ENCODE measurements around the gene RNF169. TPM values are rescaled to one million over a fixed set of nuclear protein-coding genes. Genes with fewer than 3 reads are reported as not detected.

Gene RNF169
- total and polyA plus RNA-seq, 2 experiments from 2014 or later = 0.78 to 16.5 TPM

GRCh38 chr11:74751303-74751702 lies 2.7 kb downstream of the RNF169 start (continued):
- TF ChIP-seq, protein P1, sequence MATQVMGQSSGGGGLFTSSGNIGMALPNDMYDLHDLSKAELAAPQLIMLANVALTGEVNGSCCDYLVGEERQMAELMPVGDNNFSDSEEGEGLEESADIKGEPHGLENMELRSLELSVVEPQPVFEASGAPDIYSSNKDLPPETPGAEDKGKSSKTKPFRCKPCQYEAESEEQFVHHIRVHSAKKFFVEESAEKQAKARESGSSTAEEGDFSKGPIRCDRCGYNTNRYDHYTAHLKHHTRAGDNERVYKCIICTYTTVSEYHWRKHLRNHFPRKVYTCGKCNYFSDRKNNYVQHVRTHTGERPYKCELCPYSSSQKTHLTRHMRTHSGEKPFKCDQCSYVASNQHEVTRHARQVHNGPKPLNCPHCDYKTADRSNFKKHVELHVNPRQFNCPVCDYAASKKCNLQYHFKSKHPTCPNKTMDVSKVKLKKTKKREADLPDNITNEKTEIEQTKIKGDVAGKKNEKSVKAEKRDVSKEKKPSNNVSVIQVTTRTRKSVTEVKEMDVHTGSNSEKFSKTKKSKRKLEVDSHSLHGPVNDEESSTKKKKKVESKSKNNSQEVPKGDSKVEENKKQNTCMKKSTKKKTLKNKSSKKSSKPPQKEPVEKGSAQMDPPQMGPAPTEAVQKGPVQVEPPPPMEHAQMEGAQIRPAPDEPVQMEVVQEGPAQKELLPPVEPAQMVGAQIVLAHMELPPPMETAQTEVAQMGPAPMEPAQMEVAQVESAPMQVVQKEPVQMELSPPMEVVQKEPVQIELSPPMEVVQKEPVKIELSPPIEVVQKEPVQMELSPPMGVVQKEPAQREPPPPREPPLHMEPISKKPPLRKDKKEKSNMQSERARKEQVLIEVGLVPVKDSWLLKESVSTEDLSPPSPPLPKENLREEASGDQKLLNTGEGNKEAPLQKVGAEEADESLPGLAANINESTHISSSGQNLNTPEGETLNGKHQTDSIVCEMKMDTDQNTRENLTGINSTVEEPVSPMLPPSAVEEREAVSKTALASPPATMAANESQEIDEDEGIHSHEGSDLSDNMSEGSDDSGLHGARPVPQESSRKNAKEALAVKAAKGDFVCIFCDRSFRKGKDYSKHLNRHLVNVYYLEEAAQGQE (IDR thresholded peaks at IDR 0.05; ENCODE audit: unreplicated experiment) = no peak

DNA sequence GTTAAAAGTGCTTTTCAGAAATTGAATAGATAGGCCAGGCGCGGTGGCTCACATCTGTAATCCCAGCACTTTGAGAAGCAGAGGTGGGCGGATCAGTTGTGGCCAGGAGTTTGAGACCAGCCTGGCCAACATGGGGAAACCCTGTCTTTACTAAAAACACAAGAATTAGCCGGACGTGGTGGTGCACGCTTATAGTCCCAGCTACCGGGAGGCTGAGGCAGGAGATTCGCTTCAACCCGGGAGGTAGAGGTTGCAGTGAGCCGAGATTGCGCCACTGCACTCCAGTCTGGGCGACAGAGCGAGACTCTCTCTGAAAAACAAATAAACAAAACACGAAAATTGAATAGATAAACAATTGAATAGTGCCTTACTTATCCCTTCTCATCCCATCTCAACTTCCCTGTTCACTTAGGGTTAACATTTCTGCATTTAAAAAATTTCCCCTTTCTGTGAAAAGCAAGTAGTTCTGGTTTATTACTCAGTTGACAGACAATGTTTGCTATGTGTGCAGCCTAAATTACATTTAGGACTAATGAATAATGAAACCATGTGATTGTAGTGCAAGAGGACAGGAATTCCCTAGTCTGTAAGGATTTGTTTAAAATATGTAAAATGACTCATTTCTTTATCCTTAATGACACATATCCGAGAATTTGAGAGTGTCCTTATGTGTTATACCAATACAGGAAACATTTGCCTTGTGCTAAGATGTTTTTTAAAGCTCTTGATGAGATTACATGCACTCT lies 6.0 kb downstream of the RNF169 start:
- H3K9me2 ChIP-seq (ENCODE audit: insufficient read depth) = no peaks in the 10 kb centered on the region
- H3K79me2 ChIP-seq (replicated peaks; ENCODE audit: insufficient read depth) = peaks cover 61% of the 10 kb centered on the region
- peak overlapping the region; percentile 62 for H3K4me2 ChIP-seq
- H3K36me3 Mint-ChIP-seq (ENCODE audit: low read depth) = peaks cover 5% of the 10 kb centered on the region
- peaks cover 26% of the 10 kb centered on the region for H3K4me1 Mint-ChIP-seq
- no peak overlapping the region; the same call in 2 of the 3 replicates for H3K4me3 Mint-ChIP-seq
- ATAC-seq (no peak), DNase-seq (ENCODE audit: low spot score) (no peak)
- no peaks in the 10 kb centered on the region; the same call in 1 of the 2 replicates for H4K20me1 ChIP-seq (replicated peaks; ENCODE audit: insufficient read depth)
- H3K27ac Mint-ChIP-seq = peak overlapping the region; percentile 32
- H2AFZ ChIP-seq = no peak overlapping the region
- H3F3A ChIP-seq (replicated peaks; ENCODE audit: low read depth) = no peaks in the 10 kb centered on the region
- H3K27me3 Mint-ChIP-seq (ENCODE audit: insufficient read depth, low read depth, poor library complexity) = peaks cover under 1% of the 10 kb centered on the region
- H3K27me3 ChIP-seq (ENCODE audit: insufficient read depth) = 0 out of 2 replicates have a peak, but pooled peaks cover 4% of the 10 kb centered on the region
- peaks cover 5% of the 10 kb centered on the region; the same call in 1 of the 3 replicates for H3K9me3 Mint-ChIP-seq
- peak overlapping the region; percentile 15 for H3K4me3 ChIP-seq
- TF ChIP-seq ZNF331 (CRISPR knock-in tag; IDR thresholded peaks at IDR 0.05; ENCODE audit: low read depth) (no peak), EZH2 (IDR thresholded peaks at IDR 0.05; ENCODE audit: low read depth, unreplicated experiment) (no peak), POLR2AphosphoS5 (IDR thresholded peaks at IDR 0.05; ENCODE audit: low read depth) (no peak), JUNB (IDR thresholded peaks at IDR 0.05; ENCODE audit: unreplicated experiment) (no peak), CTCF (conservative IDR thresholded peaks at IDR 0.05; ENCODE audit: low read depth in 2 of 2) (no peak), NANOG (IDR thresholded peaks at IDR 0.05; ENCODE audit: borderline replicate concordance) (no peak), ZNF114 (CRISPR knock-in tag; IDR thresholded peaks at IDR 0.05) (no peak)
- TF ChIP-seq, protein P2, sequence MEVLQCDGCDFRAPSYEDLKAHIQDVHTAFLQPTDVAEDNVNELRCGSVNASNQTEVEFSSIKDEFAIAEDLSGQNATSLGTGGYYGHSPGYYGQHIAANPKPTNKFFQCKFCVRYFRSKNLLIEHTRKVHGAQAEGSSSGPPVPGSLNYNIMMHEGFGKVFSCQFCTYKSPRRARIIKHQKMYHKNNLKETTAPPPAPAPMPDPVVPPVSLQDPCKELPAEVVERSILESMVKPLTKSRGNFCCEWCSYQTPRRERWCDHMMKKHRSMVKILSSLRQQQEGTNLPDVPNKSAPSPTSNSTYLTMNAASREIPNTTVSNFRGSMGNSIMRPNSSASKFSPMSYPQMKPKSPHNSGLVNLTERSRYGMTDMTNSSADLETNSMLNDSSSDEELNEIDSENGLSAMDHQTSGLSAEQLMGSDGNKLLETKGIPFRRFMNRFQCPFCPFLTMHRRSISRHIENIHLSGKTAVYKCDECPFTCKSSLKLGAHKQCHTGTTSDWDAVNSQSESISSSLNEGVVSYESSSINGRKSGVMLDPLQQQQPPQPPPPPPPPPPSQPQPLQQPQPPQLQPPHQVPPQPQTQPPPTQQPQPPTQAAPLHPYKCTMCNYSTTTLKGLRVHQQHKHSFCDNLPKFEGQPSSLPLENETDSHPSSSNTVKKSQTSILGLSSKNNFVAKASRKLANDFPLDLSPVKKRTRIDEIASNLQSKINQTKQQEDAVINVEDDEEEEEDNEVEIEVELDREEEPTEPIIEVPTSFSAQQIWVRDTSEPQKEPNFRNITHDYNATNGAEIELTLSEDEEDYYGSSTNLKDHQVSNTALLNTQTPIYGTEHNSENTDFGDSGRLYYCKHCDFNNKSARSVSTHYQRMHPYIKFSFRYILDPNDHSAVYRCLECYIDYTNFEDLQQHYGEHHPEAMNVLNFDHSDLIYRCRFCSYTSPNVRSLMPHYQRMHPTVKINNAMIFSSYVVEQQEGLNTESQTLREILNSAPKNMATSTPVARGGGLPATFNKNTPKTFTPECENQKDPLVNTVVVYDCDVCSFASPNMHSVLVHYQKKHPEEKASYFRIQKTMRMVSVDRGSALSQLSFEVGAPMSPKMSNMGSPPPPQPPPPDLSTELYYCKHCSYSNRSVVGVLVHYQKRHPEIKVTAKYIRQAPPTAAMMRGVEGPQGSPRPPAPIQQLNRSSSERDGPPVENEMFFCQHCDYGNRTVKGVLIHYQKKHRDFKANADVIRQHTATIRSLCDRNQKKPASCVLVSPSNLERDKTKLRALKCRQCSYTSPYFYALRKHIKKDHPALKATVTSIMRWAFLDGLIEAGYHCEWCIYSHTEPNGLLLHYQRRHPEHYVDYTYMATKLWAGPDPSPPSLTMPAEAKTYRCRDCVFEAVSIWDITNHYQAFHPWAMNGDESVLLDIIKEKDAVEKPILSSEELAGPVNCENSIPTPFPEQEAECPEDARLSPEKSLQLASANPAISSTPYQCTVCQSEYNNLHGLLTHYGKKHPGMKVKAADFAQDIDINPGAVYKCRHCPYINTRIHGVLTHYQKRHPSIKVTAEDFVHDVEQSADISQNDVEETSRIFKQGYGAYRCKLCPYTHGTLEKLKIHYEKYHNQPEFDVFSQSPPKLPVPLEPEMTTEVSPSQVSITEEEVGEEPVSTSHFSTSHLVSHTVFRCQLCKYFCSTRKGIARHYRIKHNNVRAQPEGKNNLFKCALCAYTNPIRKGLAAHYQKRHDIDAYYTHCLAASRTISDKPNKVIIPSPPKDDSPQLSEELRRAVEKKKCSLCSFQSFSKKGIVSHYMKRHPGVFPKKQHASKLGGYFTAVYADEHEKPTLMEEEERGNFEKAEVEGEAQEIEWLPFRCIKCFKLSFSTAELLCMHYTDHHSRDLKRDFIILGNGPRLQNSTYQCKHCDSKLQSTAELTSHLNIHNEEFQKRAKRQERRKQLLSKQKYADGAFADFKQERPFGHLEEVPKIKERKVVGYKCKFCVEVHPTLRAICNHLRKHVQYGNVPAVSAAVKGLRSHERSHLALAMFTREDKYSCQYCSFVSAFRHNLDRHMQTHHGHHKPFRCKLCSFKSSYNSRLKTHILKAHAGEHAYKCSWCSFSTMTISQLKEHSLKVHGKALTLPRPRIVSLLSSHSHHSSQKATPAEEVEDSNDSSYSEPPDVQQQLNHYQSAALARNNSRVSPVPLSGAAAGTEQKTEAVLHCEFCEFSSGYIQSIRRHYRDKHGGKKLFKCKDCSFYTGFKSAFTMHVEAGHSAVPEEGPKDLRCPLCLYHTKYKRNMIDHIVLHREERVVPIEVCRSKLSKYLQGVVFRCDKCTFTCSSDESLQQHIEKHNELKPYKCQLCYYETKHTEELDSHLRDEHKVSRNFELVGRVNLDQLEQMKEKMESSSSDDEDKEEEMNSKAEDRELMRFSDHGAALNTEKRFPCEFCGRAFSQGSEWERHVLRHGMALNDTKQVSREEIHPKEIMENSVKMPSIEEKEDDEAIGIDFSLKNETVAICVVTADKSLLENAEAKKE (CRISPR knock-in tag; IDR thresholded peaks at IDR 0.05) = no peak
- H3K4me1 ChIP-seq (ENCODE audit: insufficient read depth) = peaks cover 17% of the 10 kb centered on the region
- peak overlapping the region; percentile 78 for H3K27ac ChIP-seq (ENCODE audit: low read depth)
- no peaks in the 10 kb centered on the region for H3K36me3 ChIP-seq (ENCODE audit: insufficient read depth)

All from GM23338 (cell line).